GM21619 (cell line): ENCODE data around the gene RAB30.

Experiments used
- ATAC-seq: cut with Tn5 transposase; IDR thresholded peaks from one replicate; pipeline ENCODE4 v1.9.1; 2021; ENCODE audit not compliant: unreplicated experiment

RAB30 gene

GRCh38 chr11:83041126-83041525 lies 30.6 kb downstream of the RAB30 start:
- no peak for ATAC-seq

DNA sequence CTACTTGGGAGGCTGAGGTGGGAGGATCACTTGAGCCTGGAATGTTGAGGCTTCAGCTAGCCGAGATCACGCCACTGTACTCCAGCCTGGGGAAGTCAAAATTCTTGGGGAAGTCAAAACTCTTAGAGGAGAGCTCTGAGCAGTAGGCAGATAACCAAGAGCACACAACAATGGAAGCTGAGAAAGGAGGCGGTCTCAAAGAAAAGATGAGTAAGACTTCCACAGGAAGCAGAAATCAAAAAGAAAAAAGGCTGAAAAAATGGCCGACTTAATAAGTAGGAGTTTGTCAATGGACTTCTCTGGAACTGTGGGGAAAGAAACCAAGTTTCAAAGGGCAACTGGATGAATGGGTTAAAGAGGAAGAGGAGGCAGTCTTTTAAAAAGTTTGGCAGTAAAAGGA lies 32.1 kb downstream of the RAB30 start:
- no peak for ATAC-seq

GRCh38 chr11:83037877-83038276 lies 33.8 kb downstream of the RAB30 start:
- no peak for ATAC-seq

GRCh38 chr11:83036701-83037100 lies 35.0 kb downstream of the RAB30 start:
- ATAC-seq: no peak

GRCh38 chr11:83035070-83035854 lies 36.4 kb downstream of the RAB30 start:
- ATAC-seq: peak; percentile 48

DNA sequence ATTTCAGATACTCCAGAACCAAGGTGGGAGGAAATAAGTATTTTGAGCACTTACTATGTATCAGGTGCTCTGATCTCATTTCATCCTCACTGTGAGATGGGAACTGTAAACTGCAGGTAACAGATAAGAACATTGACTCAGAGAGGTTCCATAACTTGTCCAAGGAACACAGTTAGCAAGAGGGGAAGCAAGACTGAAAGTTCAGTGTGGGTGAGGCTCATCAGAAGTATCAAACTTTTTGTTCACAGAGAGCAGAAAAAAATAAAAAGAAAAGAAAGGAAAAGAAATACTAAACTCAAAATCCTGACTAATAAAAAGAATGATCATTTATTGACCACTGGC lies 37.1 kb downstream of the RAB30 start:
- ATAC-seq: no peak

DNA sequence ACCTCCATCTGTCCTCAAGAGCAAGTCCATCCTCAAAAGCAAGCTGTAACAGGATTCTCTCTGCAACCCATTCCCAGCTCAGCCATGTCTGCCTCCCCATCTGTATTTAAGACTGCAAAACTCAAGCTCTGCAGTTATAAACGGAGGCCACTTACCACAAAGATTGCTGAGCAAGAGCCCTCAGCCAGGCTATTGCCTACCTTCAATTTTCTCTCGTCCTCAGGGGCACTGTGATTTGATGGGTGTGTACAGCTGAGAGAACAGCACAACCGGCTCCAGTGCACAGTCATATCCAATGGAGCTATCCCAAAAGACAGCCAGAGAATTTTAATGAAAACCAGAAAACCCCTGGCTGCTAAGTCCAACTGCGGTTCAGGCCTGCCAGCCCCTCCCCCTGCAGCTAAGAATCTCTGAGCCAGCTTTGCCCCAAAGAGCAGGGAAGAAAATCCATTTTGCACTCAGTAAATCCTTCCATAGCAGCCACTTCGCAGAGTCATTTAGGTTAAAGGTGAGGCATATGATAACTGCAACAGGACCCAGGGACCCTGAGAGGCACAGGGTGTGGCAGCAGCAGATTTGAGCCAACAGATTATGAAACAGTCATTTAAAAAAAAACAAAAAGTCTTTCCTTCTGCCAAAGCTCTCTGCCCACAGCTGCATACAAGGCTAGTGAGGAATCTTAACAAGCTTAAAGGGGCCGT lies 37.6 kb downstream of the RAB30 start:
- no peak for ATAC-seq

DNA sequence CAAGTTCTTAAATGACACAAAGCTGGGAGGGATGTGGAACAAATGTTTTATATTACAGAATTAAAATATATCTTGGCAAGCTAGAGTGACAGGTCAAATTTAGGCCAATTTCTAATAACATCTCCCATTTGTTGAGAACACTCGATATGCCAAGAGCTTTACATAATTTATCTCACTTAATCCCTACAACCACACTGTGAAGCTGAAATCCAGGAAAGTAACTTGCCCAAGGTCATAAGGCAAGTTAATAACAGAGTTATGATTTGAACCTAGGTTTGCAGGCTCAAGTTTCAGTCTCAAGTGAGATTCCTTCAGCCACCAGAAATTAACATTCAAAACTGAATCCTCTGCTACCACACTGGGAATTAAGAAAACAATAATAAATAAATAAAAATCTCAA lies 38.3 kb downstream of the RAB30 start:
- no peak for ATAC-seq

GRCh38 chr11:83031127-83031526 lies 40.6 kb downstream of the RAB30 start:
- no peak for ATAC-seq

DNA sequence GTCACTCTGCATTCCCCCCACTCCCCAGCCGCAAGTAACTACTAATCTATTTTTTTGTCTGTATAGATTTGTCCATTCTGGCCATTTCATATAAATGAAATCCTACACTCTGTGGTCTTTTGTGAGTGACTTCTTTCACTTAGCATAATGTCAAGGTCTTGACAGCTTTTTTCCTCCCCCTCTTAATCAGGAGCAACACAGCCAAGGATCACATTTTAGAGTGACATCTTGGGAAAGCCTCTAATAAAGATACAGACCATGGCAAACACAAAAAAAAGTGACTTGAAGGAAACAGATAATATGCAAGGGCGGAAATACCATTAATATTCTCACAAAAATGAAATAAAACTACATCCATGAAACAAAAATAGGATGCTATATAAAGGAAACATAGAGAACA lies 43.9 kb downstream of the RAB30 start:
- no peak for ATAC-seq

GRCh38 chr11:83027289-83027688 lies 44.4 kb downstream of the RAB30 start:
- ATAC-seq: no peak

DNA sequence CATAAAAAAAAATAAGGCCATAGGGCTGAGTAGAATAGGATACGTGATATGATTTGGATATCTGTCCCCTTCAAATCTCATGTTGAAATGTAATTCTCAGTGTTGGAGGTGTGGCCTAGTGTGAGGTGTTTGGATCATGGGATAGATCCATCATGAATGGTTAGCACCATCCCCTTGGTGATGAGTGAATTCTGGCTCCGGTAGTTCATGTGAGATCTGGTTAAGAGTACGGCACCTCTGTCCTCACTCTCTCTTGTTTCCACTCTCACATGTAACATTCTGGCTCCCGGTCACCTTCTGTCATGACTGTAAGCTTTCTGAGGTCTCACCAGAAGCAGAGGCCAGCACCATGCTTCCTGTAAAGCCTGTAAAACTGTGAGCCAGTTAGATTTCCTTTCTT lies 45.5 kb downstream of the RAB30 start:
- ATAC-seq: no peak

DNA sequence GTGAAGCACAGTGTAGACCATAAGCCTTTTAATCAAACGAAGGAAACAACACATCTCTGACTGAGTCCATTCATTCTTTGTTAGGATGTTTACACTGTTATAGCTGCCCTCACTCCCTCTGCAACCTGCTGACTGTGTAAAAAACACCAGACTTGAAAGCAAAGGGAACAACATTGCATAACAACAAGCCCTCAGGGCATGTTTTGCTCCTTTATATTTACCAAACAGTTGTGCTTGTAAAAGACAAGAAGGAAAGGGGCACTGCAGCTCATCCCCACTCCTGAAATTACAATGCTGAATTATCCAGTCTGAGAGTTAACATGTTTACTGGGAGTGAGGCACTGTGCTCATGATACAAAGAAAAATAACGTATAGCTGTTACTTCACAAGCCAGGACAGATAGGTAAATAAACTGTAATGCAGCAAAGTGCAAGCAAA lies 46.4 kb downstream of the RAB30 start:
- no peak for ATAC-seq

DNA sequence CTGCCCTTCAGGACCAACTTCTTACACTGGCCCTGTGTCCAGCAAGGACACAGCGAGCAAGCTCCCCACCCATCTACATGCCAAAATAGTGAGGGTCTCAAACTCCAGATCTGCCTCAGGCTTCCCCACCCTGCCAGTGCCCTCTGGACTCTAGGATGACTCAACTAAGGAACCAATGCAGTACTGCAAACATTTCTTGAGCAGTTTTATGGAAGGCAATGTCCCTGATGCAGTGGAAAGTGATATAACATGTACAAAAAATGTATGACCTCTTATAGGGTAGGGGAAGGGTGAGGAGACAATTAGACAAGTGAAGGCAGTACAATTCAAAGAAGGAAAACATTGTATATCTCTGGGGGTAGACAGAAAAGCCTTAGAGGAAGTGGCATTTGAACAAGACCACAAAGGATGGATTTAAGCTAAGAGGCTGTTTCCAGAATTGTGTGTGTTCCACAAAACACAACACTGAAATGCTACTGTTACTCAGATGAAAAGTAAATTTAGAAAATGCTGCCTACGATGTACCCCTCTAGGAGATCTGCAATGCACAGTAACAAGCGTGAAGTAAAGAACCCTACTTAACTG lies 47.3 kb downstream of the RAB30 start:
- ATAC-seq: no peak

DNA sequence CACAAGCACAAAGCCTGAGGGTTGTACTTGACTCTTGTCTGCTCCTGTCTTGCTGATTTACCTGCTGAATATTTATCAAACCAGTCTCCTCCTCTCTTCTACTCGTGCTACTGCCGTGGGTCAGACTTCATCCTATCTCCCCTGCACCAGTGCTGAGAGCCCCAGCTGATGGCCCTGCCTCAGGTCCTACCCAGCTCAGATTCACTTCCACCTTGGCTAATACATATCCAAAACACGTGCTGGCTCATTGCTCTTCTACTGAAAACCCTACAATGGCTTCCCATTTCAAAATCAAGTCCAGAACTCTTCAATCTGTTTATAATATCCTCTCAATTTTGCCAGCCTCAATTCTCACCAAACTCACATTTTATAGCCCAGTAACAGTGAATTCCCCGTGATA lies 48.3 kb downstream of the RAB30 start:
- ATAC-seq: no peak

GRCh38 chr11:83021780-83022125 lies 49.9 kb downstream of the RAB30 start:
- ATAC-seq: no peak

DNA sequence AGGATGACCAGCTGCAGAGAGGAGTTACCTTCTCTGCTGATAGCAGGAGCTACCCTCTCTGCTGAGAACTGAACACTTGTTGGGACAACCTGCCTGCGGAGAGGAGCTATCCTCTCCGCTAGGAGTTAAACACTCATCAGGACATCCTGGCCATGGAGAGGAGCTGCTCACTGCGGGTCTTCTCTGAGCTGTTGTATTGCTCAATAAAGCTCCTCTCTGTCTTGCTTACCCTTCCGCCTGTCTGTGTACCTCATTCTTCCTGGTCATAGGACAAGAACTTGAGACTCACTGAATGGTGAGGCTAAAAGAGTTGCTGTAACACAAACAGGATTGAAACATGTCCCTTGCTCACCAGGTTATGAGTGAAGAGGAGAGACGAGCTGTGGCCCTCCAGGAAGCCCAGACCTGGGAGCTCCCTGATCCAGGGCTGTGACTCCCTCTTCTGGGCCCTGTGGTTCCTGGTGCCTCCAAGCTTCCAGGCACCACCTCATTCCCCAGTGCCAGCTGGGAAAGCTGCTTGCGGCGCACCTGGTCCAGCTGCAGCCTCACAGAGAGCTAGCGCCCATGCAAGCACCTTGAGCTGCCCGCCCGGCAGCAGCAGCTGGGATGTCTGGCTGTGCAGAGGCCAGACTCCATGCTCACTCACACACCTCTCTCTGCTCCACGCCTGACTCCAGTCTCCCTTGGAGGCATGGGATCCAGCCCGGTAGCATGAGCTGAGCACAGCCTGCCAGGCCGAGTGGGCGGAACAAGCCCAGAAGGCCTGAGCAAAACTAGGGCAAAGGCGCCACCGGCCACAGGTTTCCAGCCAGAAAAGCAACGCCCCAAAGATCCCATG lies 50.5 kb downstream of the RAB30 start:
- no peak for ATAC-seq

- no peak for ATAC-seq
Measured at GRCh38 chr11:83019888-83020579, 51.7 kb downstream of the RAB30 start.

DNA sequence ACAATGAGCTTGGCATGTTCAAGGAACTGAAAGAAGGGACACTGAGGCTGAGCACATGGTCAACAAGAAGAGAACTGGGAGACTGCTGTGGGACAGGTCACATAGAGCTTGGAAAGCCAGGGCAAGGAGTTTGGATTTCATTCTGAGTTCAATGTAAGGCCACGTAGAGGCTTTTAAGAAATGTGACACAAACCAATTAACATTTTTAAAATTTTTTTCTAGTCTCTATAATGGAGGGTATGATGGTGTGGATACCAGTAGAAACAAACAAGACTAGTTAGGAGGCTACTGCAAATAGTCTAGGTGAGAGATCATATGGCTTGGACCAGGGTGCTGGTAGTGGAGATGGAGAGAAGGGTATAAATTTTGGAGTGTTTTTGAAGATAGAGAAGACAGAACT lies 56.7 kb downstream of the RAB30 start:
- ATAC-seq: no peak

DNA sequence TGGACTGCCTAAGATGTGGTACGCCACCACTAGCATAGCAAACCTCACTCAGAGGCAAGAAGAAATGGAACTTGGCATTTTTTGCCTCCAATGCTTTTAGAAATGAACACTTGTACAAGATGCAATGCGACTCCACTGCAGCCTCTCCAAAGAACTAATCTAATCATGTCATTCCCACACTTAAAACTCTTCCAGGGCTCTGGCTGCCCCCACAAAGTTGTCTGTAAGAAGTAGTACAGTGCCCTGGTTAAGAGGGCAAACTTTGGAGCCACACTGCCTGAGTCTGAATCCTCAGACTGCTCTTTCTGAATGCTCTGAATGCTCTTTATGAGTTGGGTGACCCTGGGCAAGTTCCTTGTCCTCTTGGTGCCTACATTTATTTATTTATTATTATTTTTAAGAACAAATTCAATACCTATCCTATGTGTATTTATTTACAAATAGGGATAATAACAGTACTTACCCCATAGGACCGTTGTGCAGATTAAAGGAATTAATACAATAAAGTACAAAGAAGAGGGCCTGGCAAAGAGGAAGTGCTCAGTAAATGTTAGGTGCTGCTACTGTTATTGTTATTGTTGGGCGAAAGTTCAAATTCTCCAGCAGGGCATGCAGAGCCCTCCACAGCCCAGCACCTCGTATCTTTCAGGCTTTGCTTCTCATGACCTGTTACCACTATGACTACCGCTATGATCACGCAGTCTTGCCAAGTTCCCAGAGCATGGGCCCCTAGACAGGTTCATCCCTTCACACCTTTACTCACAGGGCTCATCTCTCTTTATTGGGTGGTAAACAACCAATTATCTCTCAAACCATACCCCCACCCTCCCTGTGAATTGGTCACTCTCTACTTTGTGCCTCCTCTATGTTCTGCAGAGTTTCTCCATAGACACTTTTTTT lies 59.3 kb downstream of the RAB30 start:
- ATAC-seq: no peak
